IPS-NIHi7 (cell line): ENCODE results near the gene FAM120A.

Source experiments
- DNase-seq: peaks from one replicate; pipeline ENCODE4 v3.0.0; 2012; ENCODE audit warnings: mixed read lengths; ENCODE audit errors: extremely low spot score

FAM120A gene

GRCh38 chr9:93595461-93595860, 144.0 kb downstream of the FAM120A start:
- no peak for DNase-seq

GRCh38 chr9:93595861-93596365, 144.4 kb downstream of the FAM120A start:
- DNase-seq: no peak

- no peak for DNase-seq
Observed at GRCh38 chr9:93596399-93596798, 144.9 kb downstream of the FAM120A start.

GRCh38 chr9:93597142-93597706, 145.7 kb downstream of the FAM120A start:
- no peak for DNase-seq

GRCh38 chr9:93597871-93598646, 146.6 kb downstream of the FAM120A start:
- no peak for DNase-seq

GRCh38 chr9:93598647-93599241, 147.3 kb downstream of the FAM120A start:
- no peak for DNase-seq

GRCh38 chr9:93599571-93600403, 148.3 kb downstream of the FAM120A start:
- no peak for DNase-seq

- DNase-seq: no peak
Observed at GRCh38 chr9:93600504-93600903, 149.0 kb downstream of the FAM120A start.

- no peak for DNase-seq
Observed at GRCh38 chr9:93601063-93601462, 149.6 kb downstream of the FAM120A start.

- no peak for DNase-seq
Observed at GRCh38 chr9:93601666-93602065, 150.2 kb downstream of the FAM120A start.

- DNase-seq: no peak
Observed at GRCh38 chr9:93603011-93603410, 151.5 kb downstream of the FAM120A start.

GRCh38 chr9:93603906-93604326, 152.4 kb downstream of the FAM120A start:
- no peak for DNase-seq

GRCh38 chr9:93606187-93606586, 154.7 kb downstream of the FAM120A start:
- DNase-seq: no peak

- no peak for DNase-seq
Observed at GRCh38 chr9:93610206-93610605, 158.7 kb downstream of the FAM120A start.

GRCh38 chr9:93612052-93612795, 160.7 kb downstream of the FAM120A start:
- no peak for DNase-seq

GRCh38 chr9:93612796-93613154, 161.3 kb downstream of the FAM120A start:
- no peak for DNase-seq

- no peak for DNase-seq
Observed at GRCh38 chr9:93613174-93613573, 161.7 kb downstream of the FAM120A start.

GRCh38 chr9:93613791-93614190, 162.3 kb downstream of the FAM120A start:
- DNase-seq: no peak

- no peak for DNase-seq
Observed at GRCh38 chr9:93614830-93615468, 163.5 kb downstream of the FAM120A start.
